Measurements from ENCODE around the gene SPTBN2. TPM values are rescaled to one million over a fixed set of nuclear protein-coding genes. Genes with fewer than 3 reads are reported as not detected.
A peak's percentile ranks its signal among the peaks of the same experiment; 100 is the strongest.

The SPTBN2 gene
- total RNA-seq, 2 experiments from 2014 or later, result 1.4 to 1.8 TPM

DNA sequence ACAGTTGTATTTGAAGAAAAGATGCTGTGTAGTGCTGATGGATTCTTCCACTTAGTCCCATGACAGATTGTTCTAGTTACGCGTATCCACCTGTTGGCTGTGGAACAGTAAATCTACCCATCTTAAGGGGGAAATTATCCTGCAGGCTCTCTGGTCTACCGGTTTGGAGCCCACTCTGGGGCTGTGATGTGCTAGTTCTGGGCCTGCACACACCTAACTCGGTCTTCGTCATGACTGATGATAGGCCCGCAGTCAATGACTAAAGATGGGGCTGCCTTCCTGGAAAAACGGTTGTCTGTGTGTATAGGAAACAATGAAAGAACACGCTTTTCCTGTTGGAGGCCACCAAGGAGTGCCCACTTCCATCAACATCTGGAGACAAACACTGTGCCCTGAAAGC, 45.1 kb downstream of the SPTBN2 start:
- no peak for ATAC-seq
- no peaks in the 10 kb centered on the region for H3K4me1 Mint-ChIP-seq (ENCODE audit: low read depth)
- intact Hi-C loops (cut with micrococcal nuclease), result no loop called here
- POLR2A ChIA-PET, result no interaction called here
- no peaks in the 10 kb centered on the region for H3K36me3 Mint-ChIP-seq (ENCODE audit: low read depth)
- DNase-seq, result no peak
- H3K9me3 Mint-ChIP-seq, result no peaks in the 10 kb centered on the region
- TF ChIP-seq, protein P1, sequence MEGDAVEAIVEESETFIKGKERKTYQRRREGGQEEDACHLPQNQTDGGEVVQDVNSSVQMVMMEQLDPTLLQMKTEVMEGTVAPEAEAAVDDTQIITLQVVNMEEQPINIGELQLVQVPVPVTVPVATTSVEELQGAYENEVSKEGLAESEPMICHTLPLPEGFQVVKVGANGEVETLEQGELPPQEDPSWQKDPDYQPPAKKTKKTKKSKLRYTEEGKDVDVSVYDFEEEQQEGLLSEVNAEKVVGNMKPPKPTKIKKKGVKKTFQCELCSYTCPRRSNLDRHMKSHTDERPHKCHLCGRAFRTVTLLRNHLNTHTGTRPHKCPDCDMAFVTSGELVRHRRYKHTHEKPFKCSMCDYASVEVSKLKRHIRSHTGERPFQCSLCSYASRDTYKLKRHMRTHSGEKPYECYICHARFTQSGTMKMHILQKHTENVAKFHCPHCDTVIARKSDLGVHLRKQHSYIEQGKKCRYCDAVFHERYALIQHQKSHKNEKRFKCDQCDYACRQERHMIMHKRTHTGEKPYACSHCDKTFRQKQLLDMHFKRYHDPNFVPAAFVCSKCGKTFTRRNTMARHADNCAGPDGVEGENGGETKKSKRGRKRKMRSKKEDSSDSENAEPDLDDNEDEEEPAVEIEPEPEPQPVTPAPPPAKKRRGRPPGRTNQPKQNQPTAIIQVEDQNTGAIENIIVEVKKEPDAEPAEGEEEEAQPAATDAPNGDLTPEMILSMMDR (IDR thresholded peaks at IDR 0.05), result no peak
- no peaks in the 10 kb centered on the region for H3K27me3 Mint-ChIP-seq
- no peak overlapping the region for H3K4me3 Mint-ChIP-seq
- H3K27ac Mint-ChIP-seq, result no peak overlapping the region
- CTCF ChIA-PET, result no interaction called here

DNA sequence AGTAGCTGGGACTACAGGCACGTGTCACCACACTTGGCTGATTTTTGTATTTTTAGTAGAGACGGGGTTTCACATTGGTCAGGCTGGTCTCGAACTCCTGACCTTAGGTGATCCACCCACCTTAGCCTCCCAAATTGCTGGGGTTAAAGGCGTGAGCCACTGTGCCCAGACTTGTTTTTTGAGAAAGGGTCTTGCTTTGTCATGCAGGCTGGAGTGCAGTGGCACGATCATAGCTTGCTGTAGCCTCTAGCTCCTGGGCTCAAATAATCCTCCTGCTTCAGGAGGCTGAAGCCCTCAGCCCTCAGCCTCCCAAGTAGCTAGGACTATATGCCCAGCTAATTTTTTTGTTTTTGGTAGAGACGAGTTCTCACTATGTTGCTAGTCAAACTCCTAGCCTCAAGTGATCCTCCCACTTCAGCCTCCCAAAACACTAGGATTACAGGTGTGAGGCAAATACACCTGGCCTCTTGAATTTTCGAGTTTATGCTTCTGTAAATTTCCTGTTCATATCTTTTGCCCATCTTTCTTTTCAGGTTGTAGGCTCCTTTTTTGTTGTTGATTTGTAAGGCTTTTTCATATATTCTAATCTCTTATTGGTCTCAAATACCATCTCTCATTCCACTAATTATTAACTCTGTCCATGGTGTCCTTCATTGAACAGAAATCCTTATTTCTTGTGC, 47.9 kb downstream of the SPTBN2 start:
- POLR2A ChIA-PET, result interaction anchor here (0.6 kb wide), 1 partner anchor 167 kb away, joined by 4 read pairs; no protein-coding TSS in a partner anchor
- peaks cover 12% of the 10 kb centered on the region for H3K36me3 Mint-ChIP-seq (ENCODE audit: low read depth)
- no peaks in the 10 kb centered on the region for H3K27me3 Mint-ChIP-seq
- H3K9me3 Mint-ChIP-seq, result no peaks in the 10 kb centered on the region
- no peak overlapping the region for H3K27ac Mint-ChIP-seq
- no peak for ATAC-seq
- H3K4me1 Mint-ChIP-seq (ENCODE audit: low read depth), result peaks cover 16% of the 10 kb centered on the region
- DNase-seq, result no peak
- CTCF ChIA-PET, result interaction anchor here (1.1 to 5.4 kb wide), 3 partner anchors 88 to 153 kb away, joined by 4 to 77 read pairs (median 67); partner anchors contain the start of genes CCDC87 and CCS
- intact Hi-C loops (cut with micrococcal nuclease), result no loop called here
- H3K4me3 Mint-ChIP-seq, result no peak overlapping the region
- TF ChIP-seq, protein P1 (IDR thresholded peaks at IDR 0.05), result no peak

DNA sequence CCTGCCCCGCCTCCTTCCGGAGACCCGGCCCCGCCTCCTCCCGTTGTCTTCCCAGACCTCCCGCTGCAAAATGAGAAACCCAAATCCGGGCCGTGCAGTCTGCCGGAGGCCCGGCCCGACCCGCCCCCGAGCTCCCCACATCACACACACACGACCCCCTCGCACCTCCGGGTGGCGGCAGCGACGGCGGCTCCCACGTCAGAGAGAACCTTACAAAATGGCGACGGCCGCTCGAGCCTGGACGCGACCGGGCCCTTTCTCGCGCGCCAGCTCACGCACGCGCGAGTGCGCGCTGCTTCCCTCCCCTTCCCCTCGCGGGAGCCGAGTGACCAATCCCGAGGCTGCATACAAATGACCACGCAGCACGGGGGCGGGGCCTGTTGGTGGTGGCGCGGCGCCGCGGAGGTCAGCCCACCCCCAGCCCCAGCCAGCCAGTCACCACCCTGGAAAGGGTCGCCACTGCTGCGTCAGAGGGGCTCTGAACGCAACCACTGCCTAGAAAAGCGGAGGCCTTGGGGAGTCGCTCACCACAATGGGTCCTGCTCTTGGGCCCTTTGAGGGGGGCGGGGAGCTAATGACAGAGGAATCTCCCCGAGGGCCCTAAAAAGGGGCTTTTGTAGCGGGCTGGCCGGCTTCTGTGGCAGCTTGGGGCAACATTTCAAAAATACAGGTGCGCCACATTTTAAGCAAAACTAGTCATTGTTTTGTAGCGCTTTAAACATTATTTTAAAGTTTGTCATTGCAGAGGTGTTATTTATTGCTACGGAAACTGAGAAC, 51.2 kb downstream of the SPTBN2 start, which contains the start of gene RBM4B:
Gene RBM4B, minus strand, starts transcription at position 289 of the 777 bp plus-strand sequence. CDS start 808 bp downstream, outside the sequence.
- peaks cover 31% of the 10 kb centered on the region for H3K4me1 Mint-ChIP-seq (ENCODE audit: low read depth)
- H3K4me3 Mint-ChIP-seq, result peak within 1 kb of the TSS; percentile 88
- ATAC-seq, result peak; percentile 93
- H3K36me3 Mint-ChIP-seq (ENCODE audit: low read depth), result peaks cover 22% of the 10 kb centered on the region
- TF ChIP-seq, protein P1 (IDR thresholded peaks at IDR 0.05), result no peak
- ChIA-PET CTCF (interaction anchor here (0.6 to 5.4 kb wide), 56 partner anchors 8 to 332 kb away, joined by 3 to 77 read pairs (median 5); partner anchors contain the start of genes ACTN3, CCDC87, CCS and CTSF), POLR2A (interaction anchor here (0.6 to 3.1 kb wide), 25 partner anchors 10 to 1281 kb away, joined by 3 to 26 read pairs (median 3); partner anchors contain the start of genes ACTN3, CCDC87, CCS and RBM14)
- DNase-seq, result peak; percentile 98
- H3K27ac Mint-ChIP-seq, result peak within 1 kb of the TSS; percentile 97
- intact Hi-C loops (cut with micrococcal nuclease), result loop anchor here (2.0 to 10.0 kb wide), 6 partner anchors 40 to 273 kb away; partner anchors contain the start of genes ACTN3, CCDC87, CCS and NPAS4
- no peaks in the 10 kb centered on the region for H3K9me3 Mint-ChIP-seq
- no peaks in the 10 kb centered on the region for H3K27me3 Mint-ChIP-seq

DNA sequence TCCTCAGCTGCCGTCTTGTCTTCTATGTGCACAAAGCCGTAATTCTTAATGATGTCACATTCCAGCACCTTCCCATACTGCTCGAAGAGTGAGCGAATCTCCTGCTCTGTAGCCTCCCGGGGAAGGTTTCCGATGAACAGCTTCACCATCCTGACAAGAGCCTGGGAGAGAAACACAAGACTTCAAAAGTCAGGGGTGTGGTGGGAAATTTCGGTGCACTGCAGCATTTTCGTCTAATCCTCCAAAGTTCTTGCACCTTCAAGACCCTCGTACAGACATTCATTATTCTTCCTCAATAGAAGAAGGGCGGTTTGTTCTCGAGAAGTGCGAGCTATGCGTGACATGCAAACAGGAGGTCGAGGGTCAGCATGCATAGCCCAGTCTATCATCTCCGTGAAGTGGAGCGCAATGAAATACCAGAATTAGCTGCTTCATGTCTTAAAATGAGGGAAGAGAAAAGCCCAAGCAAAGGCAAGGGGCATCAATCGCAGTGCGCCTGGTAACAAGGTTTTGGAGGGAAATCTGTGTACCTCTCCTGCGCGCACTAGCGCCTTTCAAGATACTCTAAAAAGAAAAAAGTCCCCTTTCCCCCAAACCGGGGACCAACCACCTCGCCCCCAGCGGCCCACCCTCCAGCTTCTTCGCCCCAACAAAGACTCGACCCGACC, 52.0 kb downstream of the SPTBN2 start:
- H3K4me3 Mint-ChIP-seq, result peak overlapping the region; percentile 88
- POLR2A ChIA-PET, result interaction anchor here (0.6 to 3.1 kb wide), 18 partner anchors 9 to 315 kb away, joined by 3 to 26 read pairs (median 6); partner anchors contain the start of genes ACTN3, CCDC87, CCS and RBM14
- TF ChIP-seq, protein P1 (IDR thresholded peaks at IDR 0.05), result no peak
- ATAC-seq (no peak), DNase-seq (no peak)
- CTCF ChIA-PET, result interaction anchor here (0.6 to 5.4 kb wide), 25 partner anchors 9 to 269 kb away, joined by 3 to 77 read pairs (median 12); partner anchors contain the start of genes ACTN3, CCDC87, CCS and CTSF
- H3K9me3 Mint-ChIP-seq, result no peaks in the 10 kb centered on the region
- H3K36me3 Mint-ChIP-seq (ENCODE audit: low read depth), result peaks cover 22% of the 10 kb centered on the region
- peaks cover 31% of the 10 kb centered on the region for H3K4me1 Mint-ChIP-seq (ENCODE audit: low read depth)
- no peaks in the 10 kb centered on the region for H3K27me3 Mint-ChIP-seq
- H3K27ac Mint-ChIP-seq, result peak overlapping the region; percentile 97
- intact Hi-C loops (cut with micrococcal nuclease), result loop anchor here (5.0 to 10.0 kb wide), 5 partner anchors 40 to 272 kb away; partner anchors contain the start of genes ACTN3, CCDC87, CCS and NPAS4
